HAP-1 (cell line): ENCODE results near the gene SDC3.

Experiments
- DNase-seq, 2 experiments: peaks; one replicate each; pipeline ENCODE4 v3.0.0-alpha.2; 2016 to 2020; ENCODE audit warnings: low spot score in 2 of 2
- H3K27me3 ChIP-seq: fragments of 250-450 bp; sonication (Bioruptor Pico); 2 replicates; pipeline ENCODE4 v1.5.1; 2020; ENCODE audit warnings: low read depth, mild to moderate bottlenecking, moderate library complexity
- H3K36me3 ChIP-seq: fragments of 250-450 bp; sonication (Bioruptor Pico); replicated peaks from 2 replicates; pipeline ENCODE4 v1.5.1; 2020; ENCODE audit warnings: mild to moderate bottlenecking
- H3K4me1 ChIP-seq: fragments of 250-450 bp; sonication (Bioruptor Pico); 2 replicates; pipeline ENCODE4 v1.5.1; 2020; ENCODE audit warnings: mild to moderate bottlenecking
- H3K4me3 ChIP-seq: fragments of 250-450 bp; sonication (Bioruptor Pico); 2 replicates; pipeline ENCODE4 v1.5.1; 2020; ENCODE audit warnings: mild to moderate bottlenecking, moderate library complexity
- H3K9me3 ChIP-seq: fragments of 250-450 bp; sonication (Bioruptor Pico); 2 replicates; pipeline ENCODE4 v1.5.1; 2020; ENCODE audit warnings: mild to moderate bottlenecking, moderate library complexity
- in situ Hi-C: fragments of 300-500 bp; cut with MboI; formaldehyde crosslinking; loops from 3 replicates; pipeline ENCODE4 v1.14.3; 2020; ENCODE audit warnings: low sequenced_read_pairs, inconsistent platforms, mixed read lengths

The SDC3 gene

DNA sequence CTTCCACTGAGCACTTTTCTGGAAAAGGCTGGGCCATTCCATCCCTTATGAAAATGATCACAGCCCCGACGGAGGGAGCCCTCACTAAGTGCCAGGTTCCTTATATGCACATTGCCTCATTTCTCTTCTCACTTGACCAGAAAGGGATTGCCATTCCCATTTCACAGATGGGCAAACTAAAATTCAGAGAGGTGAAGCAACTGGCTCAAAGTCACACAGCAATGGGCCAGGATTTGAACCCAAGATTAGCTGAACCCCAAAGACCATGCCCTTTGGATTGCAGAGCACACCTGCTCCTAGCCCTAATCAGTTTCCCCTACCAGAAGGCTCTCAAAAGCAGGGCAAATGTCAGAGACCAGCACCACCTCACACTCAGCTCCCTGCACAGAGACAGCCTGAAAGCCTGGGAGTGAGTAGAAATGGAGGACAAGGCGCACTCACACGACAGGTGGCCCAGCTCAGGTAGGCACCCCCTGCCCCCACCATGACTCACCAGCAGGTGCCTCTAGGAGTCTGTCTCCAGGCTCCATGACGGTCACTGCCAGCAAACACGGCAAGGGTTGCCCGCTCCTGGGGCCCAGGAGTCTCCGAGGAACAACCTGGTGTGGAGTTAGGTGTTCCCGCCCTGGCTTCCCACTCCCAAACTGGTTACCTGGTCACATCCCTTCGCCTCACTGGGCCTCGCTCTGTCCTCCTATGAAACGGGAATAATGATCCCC, 21.7 kb downstream of the SDC3 start:
- H3K9me3 ChIP-seq = no peaks in the 10 kb centered on the region
- no peaks in the 10 kb centered on the region for H3K27me3 ChIP-seq
- DNase-seq = no peak
- in situ Hi-C loops = no loop called here
- H3K4me3 ChIP-seq = no peak overlapping the region
- no peaks in the 10 kb centered on the region for H3K36me3 ChIP-seq
- H3K4me1 ChIP-seq = no peaks in the 10 kb centered on the region; the same call in 1 of the 2 replicates

GRCh38 chr1:30885570-30886522, 22.7 kb downstream of the SDC3 start:
- in situ Hi-C loops = no loop called here
- H3K4me1 ChIP-seq = peaks cover 3% of the 10 kb centered on the region
- no peaks in the 10 kb centered on the region for H3K36me3 ChIP-seq
- H3K9me3 ChIP-seq = no peaks in the 10 kb centered on the region
- H3K27me3 ChIP-seq = no peaks in the 10 kb centered on the region
- H3K4me3 ChIP-seq = no peak overlapping the region
- DNase-seq = no peak

- no peaks in the 10 kb centered on the region for H3K27me3 ChIP-seq
- in situ Hi-C loops = no loop called here
- no peak overlapping the region for H3K4me3 ChIP-seq
- H3K36me3 ChIP-seq = no peaks in the 10 kb centered on the region
- H3K4me1 ChIP-seq = peaks cover 8% of the 10 kb centered on the region
- no peaks in the 10 kb centered on the region for H3K9me3 ChIP-seq
- no peak for DNase-seq
These were observed 23.8 kb downstream of the SDC3 start for GRCh38 chr1:30884723-30885122.

DNA sequence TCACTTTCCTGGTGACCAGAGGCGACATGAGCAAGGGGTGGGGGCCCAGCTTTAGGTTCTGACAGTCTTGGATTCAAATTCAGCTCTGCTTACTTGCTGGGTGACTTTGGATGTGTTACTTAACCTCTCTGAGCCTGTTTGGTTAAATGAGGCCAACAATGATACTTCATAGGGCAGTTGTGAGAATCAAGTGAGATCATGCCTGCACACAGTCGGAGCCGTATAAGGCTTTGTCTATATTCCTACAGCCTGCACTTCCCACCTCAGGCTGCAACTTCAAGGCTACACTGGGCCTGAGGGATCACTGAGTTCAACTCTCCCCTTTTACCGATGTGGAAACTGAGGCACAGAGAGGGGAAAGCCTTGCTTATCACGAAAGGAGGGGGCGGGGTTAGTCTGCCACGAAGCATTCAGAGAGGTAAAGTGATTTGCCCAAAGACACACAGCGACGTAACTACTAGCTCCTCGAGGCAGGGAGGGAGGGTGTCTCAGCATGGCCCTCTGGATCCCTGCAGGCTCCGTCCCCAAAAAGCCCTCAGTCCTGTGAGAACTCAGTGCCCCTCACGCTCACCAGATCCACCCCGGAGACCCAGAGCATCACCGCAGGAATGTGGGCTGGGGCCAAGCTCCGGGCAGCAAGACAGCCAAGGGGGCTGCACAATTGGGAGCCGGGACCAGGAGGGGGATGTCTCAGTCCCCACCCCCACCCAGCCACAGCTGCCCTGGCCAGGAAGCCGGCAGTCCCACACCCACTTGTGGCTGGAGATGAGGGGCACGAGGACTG, 25.0 kb downstream of the SDC3 start:
- Histone ChIP-seq H3K4me1 (peaks cover 8% of the 10 kb centered on the region), H3K27me3 (no peaks in the 10 kb centered on the region), H3K9me3 (no peaks in the 10 kb centered on the region), H3K36me3 (no peaks in the 10 kb centered on the region), H3K4me3 (no peak overlapping the region)
- in situ Hi-C loops = no loop called here
- no peak for DNase-seq

DNA sequence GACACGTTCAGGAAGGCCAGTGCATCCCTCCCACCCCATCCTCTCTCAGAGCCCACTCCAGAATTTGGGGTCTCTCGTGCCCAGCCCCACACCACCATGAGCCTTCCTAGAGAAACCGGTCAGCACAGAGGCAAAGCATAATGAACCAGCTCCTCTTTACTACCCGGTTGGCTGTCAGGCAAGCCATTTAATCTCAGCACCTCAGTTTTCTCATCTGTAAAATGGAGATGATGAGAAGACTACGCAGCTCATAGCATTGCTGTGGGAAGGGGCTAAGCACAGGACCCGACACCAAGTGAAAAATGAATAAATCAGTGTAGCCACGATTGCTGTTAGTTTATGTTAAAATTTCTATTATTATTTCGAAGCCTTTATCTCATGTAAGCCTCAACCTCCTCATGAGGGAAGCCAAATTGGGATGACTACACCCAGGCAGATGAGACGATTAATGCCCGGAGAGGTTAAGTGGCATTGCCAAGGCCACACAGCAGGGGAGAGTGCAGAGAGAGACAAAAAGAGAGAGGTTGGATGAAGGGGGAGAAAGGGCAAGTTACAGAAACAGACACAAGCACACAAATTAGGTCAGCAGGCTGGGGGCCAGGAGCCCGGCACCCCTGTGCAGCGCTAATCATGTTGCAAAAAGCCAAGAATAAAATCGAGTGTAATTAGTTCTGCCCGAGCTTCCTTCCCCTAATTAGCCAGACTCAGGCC, 25.7 kb downstream of the SDC3 start:
- Histone ChIP-seq H3K27me3 (no peaks in the 10 kb centered on the region), H3K9me3 (no peaks in the 10 kb centered on the region), H3K4me3 (no peak overlapping the region), H3K36me3 (no peaks in the 10 kb centered on the region), H3K4me1 (peaks cover 8% of the 10 kb centered on the region)
- in situ Hi-C loops = no loop called here
- DNase-seq = no peak

- H3K4me3 ChIP-seq = no peak overlapping the region
- H3K27me3 ChIP-seq = no peaks in the 10 kb centered on the region
- H3K4me1 ChIP-seq = peaks cover 8% of the 10 kb centered on the region
- peak in 1 of 2 experiments; percentile 28 for DNase-seq
- H3K36me3 ChIP-seq = no peaks in the 10 kb centered on the region
- H3K9me3 ChIP-seq = no peaks in the 10 kb centered on the region
- in situ Hi-C loops = no loop called here
These were observed 27.0 kb downstream of the SDC3 start for GRCh38 chr1:30881319-30882181.

DNA sequence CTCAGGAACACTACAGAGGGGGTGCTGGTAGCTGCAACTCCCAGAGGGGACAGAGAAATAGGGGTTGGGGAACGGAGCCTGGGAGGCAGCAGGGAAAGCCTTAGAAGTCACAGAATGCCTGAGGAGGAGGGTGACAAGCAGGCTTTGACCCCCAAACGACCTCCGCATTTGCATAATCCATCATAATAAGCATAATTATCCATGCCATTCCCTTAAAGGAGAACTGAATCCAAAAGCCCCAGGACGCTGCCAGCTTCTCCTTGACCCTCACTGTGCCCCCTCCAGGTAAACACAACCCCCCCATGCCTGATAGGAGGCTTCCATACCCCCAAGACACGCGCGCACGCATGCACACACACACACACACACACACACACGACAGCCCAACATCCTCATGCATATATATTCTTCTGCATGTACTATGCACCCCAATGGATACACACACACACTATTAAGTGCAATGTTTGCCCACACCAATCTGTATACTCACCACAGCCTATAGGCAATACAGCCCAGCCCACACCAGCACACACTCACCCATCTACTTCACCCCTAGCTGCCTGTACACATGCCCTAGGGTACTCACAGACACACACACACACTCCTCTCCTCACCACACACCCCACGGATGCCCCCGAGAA, 27.8 kb downstream of the SDC3 start:
- Histone ChIP-seq H3K4me3 (no peak overlapping the region), H3K36me3 (no peaks in the 10 kb centered on the region), H3K4me1 (peaks cover 8% of the 10 kb centered on the region), H3K9me3 (no peaks in the 10 kb centered on the region), H3K27me3 (no peaks in the 10 kb centered on the region)
- peak; percentile 63 to 72 for DNase-seq
- in situ Hi-C loops = no loop called here

- Histone ChIP-seq H3K4me1 (peaks cover 8% of the 10 kb centered on the region), H3K9me3 (no peaks in the 10 kb centered on the region), H3K4me3 (no peak overlapping the region), H3K36me3 (no peaks in the 10 kb centered on the region), H3K27me3 (no peaks in the 10 kb centered on the region)
- DNase-seq = no peak
- in situ Hi-C loops = no loop called here
These were observed 28.4 kb downstream of the SDC3 start for GRCh38 chr1:30879940-30880677.

- Histone ChIP-seq H3K27me3 (no peaks in the 10 kb centered on the region), H3K36me3 (no peaks in the 10 kb centered on the region), H3K4me1 (peaks cover 8% of the 10 kb centered on the region), H3K4me3 (no peak overlapping the region), H3K9me3 (no peaks in the 10 kb centered on the region)
- in situ Hi-C loops = no loop called here
- no peak for DNase-seq
These were observed 29.3 kb downstream of the SDC3 start for GRCh38 chr1:30879126-30879786.

GRCh38 chr1:30878559-30878958, 30.0 kb downstream of the SDC3 start:
- H3K36me3 ChIP-seq = no peaks in the 10 kb centered on the region
- in situ Hi-C loops = no loop called here
- no peak overlapping the region for H3K4me3 ChIP-seq
- H3K27me3 ChIP-seq = no peaks in the 10 kb centered on the region
- no peaks in the 10 kb centered on the region for H3K9me3 ChIP-seq
- peaks cover 8% of the 10 kb centered on the region for H3K4me1 ChIP-seq
- no peak for DNase-seq

- no peaks in the 10 kb centered on the region for H3K9me3 ChIP-seq
- in situ Hi-C loops = no loop called here
- DNase-seq = no peak
- no peaks in the 10 kb centered on the region; the same call in 1 of the 2 replicates for H3K36me3 ChIP-seq
- H3K4me1 ChIP-seq = peaks cover 8% of the 10 kb centered on the region
- no peak overlapping the region for H3K4me3 ChIP-seq
- H3K27me3 ChIP-seq = no peaks in the 10 kb centered on the region
These were observed 30.5 kb downstream of the SDC3 start for GRCh38 chr1:30878016-30878415.
